OCI-LY7 (cell line): ENCODE measurements around the gene SGK1.

ENCODE experiments used
- CTCF ChIP-seq: fragments of 200-600 bp; sonication (generic); conservative IDR thresholded peaks from 2 replicates; pipeline ENCODE4 v1.5.1; 2014; ENCODE audit warnings: mild to moderate bottlenecking, antibody characterized with exemption, low read length, moderate library complexity, mixed read lengths
- EZH2phosphoT487 ChIP-seq: fragments of 200-600 bp; sonication (generic); IDR thresholded peaks from 2 replicates; pipeline ENCODE4 v1.6.1; 2018; ENCODE audit warnings: low read depth, borderline replicate concordance, mild to moderate bottlenecking, mixed run types, antibody characterized with exemption, low read length, moderate library complexity, mixed read lengths

GRCh38 chr6:134310817-134311216 is 7.1 kb downstream of the SGK1 start:
- no peak for TF ChIP-seq EZH2phosphoT487
- no peak for TF ChIP-seq CTCF
